NCI-H460 (cell line): Measurements from ENCODE around the gene ANKMY2. TPM values are rescaled to one million over a fixed set of nuclear protein-coding genes. Genes with fewer than 3 reads are reported as not detected.
A peak's percentile ranks its signal among the peaks of the same experiment; 100 is the strongest.
"Not testable (repeated sequence)": the region's sequence is repeated elsewhere in the genome, so short reads cannot be mapped to it uniquely, and the experiment has no call there.

ENCODE experiments used
- DNase-seq: peaks from one replicate; pipeline ENCODE4 v3.0.0-alpha.2; 2016; ENCODE audit warnings: low read depth; ENCODE audit errors: extremely low read depth
- polyA plus RNA-seq: library from polyadenylated mRNA; depleted of rRNA; stranded (reverse); fragments of >200 nt; gene quantifications from 2 replicates; pipeline ENCODE4 v1.2.3, GENCODE V29; 2014; cell fraction: nucleus; rRNA removed
- total RNA-seq: library from RNA; depleted of rRNA; stranded (reverse); fragments of >200 nt; shearing (Covaris generic); gene quantifications from 2 replicates; pipeline ENCODE4 v1.2.3, GENCODE V29; 2014; rRNA removed

Gene ANKMY2
- 11.0 and 13.7 TPM in 2 replicates for total RNA-seq
- polyA plus RNA-seq = 18.2 and 22.5 TPM in 2 replicates

GRCh38 chr7:16645593-16646471 lies at the start of gene ANKMY2, which contains the start of gene BZW2:
Gene ANKMY2 (minus strand): TSS chr7:16645754. CDS start chr7:16645573, 181 bp downstream.
Gene BZW2 (plus strand): TSS chr7:16646181. CDS start chr7:16665444, 19,263 bp downstream.
- DNase-seq = peak; percentile 96

GRCh38 chr7:16694806-16695205 lies 49.3 kb upstream of the ANKMY2 start:
- DNase-seq = no peak

GRCh38 chr7:16693601-16694318 lies 48.2 kb upstream of the ANKMY2 start:
- DNase-seq = no peak

GRCh38 chr7:16691241-16691640 lies 45.7 kb upstream of the ANKMY2 start:
- DNase-seq = no peak

- DNase-seq = no peak
Measured at GRCh38 chr7:16688249-16688648, 42.7 kb upstream of the ANKMY2 start.

- no peak for DNase-seq
Measured at GRCh38 chr7:16685535-16685934, 40.0 kb upstream of the ANKMY2 start.

GRCh38 chr7:16684935-16685334 lies 39.4 kb upstream of the ANKMY2 start:
- DNase-seq = no peak

- DNase-seq = not testable (repeated sequence)
Measured at GRCh38 chr7:16678645-16679566, 33.4 kb upstream of the ANKMY2 start.

- no peak for DNase-seq
Measured at GRCh38 chr7:16677978-16678494, 32.5 kb upstream of the ANKMY2 start.

- no peak for DNase-seq
Measured at GRCh38 chr7:16675277-16675676, 29.7 kb upstream of the ANKMY2 start.

GRCh38 chr7:16671811-16672210 lies 26.3 kb upstream of the ANKMY2 start:
- DNase-seq = no peak

- DNase-seq = no peak
Measured at GRCh38 chr7:16670731-16671344, 25.3 kb upstream of the ANKMY2 start.

- no peak for DNase-seq
Measured at GRCh38 chr7:16670021-16670420, 24.5 kb upstream of the ANKMY2 start.

GRCh38 chr7:16669581-16669980 lies 24.0 kb upstream of the ANKMY2 start:
- no peak for DNase-seq

GRCh38 chr7:16668978-16669377 lies 23.4 kb upstream of the ANKMY2 start:
- no peak for DNase-seq

- DNase-seq = peak; percentile 95
Measured at GRCh38 chr7:16668049-16668858, 22.7 kb upstream of the ANKMY2 start.

- no peak for DNase-seq
Measured at GRCh38 chr7:16667355-16667754, 21.8 kb upstream of the ANKMY2 start.

GRCh38 chr7:16661924-16662323 lies 16.4 kb upstream of the ANKMY2 start:
- DNase-seq = no peak
